HG02885 (cell line): ENCODE results near the gene LYL1.

Source experiments
- ATAC-seq: cut with Tn5 transposase; IDR thresholded peaks from one replicate; pipeline ENCODE4 v1.9.1; 2021; ENCODE audit warnings: mild to moderate bottlenecking; ENCODE audit not compliant: unreplicated experiment, poor library complexity

Gene LYL1

DNA sequence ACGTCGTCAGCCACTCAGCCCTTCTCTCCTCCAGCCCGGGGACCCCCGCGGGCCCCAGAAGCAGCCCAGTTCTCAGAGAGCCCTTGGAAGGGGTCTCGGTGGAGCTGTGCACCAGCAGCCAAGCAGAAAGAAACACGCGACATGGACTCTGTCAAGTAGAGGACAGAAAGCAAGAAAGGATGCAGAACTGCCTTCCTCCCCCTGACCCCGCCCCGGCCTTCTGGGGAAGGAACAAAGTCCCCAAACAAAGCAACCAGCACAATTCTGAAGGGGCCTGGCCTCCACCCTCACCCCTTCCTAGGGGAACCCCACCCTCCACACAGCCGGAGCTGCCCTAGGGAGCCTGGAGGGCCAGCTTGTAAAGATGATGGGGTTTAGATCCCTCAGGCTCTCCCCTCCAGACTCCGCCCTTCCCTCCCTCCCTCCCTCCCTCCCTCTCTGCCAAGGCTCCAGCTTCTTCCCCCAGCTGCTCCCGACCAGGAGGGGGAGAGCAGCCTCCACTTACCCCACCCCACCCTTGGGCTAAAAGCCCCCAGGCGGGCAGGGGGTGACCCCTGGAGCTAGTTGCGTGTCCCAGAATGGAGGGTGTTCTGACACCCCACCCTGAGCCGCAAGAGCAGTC lies 7.8 kb downstream of the LYL1 start:
- ATAC-seq: no peak

DNA sequence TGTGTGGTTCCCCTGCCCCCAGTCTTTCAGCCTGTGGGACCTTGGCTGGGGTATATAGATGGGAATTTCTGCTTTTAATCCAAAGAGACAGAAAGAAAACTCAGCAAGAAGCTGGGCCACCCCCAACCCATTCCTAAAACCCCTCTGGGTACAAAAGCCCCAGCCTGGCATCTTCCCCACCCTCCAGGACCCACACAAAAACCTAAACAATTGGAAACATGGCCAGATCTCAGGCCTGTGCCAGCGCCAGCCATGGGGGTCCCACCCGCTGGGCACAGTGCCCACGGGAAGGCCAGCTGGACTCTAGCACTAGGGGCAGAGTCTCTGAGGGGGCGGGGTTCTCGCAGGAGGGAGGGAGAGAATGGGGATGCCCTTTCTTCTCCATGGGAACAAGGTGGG lies 8.6 kb downstream of the LYL1 start:
- ATAC-seq: no peak

DNA sequence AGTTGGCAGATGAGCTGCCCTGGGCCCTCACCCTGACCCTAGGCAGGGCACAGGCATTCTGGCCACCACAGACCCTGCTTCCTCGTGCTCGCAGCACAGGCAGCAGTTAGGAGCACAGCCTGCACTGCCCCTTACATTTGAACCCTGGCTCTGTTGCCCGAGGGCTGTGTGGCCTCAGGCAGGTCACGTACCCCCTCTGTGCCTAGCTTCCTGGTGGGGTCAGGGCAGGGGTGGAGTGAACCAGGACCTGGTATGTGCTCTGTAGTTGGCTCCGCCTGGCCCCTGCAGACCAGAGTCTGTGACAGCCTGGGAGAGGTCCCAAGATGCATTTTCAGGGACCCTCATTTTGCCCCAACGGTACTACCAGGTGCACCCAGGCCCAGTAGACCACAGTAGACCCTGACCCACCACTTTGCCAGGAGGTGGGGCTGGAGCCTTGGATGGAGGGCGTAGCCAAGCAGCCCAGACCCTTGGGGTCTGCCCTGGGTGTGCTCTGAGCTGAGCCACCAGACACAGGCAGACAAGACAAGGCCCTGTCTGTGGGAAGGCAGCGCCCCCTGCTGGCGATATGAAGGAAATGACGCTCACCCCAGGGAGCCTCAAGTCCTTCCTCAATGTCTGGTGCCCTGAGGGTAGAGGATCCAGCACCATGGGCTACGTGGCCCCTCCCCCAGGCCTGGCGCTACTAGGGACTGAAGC lies 9.1 kb downstream of the LYL1 start:
- no peak for ATAC-seq

DNA sequence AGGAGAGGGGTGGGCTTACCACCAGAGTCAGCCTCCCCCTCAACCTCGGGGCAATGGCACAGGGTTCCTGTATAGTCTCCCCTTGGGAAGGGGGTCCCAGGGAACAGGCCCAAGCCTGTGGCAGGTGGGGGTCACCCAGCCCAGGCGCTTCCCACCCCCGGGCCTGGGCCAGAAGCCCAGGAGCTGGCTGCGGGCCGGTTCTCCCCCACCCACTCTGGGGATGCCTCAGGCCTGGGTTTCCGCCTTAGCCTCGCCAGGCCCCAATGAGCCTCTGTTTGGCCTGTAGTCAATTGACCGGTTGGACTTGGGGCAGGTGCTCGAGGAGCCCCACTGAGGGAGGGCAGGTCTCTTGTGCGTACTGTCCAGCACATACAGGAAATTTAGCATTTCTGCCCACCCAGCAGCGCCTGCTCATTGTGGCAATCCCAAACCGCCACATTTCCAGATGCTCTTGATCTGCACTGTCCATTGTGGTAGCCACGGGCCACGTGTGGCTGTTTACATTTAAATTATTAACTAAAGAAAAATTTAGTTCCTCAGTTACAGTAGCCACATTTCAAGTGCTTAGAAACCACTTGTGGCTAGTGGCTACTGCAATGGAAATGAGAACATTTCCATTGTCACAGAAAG lies 9.9 kb downstream of the LYL1 start:
- no peak for ATAC-seq

DNA sequence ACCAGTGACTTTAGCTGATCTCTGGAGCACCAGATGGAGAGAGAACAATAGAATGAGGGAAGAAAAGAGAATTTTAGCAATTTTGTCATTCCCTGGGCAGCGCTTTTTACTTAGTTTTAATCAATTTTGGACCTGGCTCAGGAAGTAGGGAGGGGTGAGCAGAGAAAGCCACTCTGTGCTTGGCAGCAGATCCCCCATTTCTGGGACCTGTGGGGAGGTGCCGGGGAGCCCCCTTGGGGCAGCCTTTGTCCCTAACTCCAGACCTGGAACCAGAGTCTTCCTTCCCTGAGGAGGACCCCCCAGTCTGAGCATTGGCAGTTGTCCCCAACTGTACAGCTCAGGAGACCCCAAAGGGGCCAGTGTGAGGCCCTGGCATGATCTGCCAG lies 10.5 kb downstream of the LYL1 start:
- ATAC-seq: no peak

DNA sequence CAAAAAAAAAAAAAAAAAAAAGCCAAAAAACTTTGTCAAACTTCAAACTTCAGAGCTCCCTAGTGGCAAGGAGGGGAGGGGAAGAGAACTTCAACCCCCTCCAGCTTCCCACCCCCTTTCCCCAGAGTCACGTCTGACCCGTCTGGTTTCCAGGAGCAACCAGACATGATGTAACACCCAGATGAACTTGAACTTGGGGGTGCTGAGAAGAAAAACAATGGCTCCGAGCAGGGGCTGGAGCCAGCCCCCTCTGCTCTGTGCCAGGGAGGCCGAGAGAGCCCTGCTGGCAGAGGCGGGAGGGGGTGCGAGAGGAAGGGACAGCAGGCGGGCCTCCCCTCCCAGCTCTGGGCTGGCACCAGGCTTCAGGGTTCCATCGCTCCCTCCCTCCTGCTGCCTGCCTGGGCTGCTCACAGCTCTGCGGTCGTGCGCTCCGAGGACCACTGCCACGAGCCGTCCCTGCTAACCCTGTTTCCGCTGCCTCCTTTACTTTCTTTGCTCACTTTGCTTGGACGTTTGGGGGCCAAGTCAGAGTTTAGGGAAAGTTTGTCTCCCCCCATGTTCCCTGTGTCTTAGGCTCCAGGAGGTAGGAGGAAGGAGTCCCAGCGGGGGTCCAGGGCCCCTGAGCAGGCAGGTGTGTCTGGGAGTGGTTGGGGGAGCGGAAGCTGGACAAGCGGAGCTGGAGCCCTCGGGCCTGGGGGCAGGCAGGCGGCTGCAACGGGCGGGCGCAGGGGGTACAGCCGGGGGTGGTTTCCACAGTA lies 11.1 kb downstream of the LYL1 start:
- ATAC-seq: no peak

DNA sequence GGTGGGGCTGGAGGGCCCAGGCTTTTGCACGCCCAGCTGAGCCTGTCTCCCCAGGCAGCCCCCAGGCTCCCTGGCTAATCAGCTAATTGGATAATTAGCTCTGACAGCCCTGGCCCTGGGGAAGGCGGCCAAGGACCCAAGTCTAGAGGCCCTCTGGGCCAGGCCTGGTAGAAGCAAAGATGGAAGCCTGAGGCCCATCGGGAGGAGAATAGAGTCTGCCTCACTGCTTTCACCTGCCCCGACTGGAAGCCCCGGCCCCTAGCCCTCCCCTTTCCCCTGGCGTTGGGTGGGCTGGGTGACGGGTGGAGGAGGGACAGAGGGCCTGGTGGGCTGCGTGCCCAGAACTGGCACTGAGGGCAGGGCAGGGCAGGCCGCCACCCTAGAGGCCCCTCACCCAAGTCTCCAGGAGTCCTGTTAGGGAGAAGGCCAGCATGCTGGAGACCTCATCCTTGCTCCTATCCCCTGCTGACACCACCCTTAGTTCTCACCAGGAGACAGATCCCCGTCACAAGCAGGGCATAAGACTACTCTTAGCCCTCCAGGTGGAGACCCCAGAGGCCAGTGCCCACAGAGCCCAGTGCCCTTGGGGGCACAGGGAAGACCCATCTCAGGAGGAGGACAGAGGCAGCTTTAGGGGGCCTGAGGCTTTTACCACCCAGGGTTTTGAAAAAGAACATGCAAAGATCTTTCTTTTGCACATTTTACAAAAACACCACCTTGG lies 12.0 kb downstream of the LYL1 start:
- ATAC-seq: no peak

DNA sequence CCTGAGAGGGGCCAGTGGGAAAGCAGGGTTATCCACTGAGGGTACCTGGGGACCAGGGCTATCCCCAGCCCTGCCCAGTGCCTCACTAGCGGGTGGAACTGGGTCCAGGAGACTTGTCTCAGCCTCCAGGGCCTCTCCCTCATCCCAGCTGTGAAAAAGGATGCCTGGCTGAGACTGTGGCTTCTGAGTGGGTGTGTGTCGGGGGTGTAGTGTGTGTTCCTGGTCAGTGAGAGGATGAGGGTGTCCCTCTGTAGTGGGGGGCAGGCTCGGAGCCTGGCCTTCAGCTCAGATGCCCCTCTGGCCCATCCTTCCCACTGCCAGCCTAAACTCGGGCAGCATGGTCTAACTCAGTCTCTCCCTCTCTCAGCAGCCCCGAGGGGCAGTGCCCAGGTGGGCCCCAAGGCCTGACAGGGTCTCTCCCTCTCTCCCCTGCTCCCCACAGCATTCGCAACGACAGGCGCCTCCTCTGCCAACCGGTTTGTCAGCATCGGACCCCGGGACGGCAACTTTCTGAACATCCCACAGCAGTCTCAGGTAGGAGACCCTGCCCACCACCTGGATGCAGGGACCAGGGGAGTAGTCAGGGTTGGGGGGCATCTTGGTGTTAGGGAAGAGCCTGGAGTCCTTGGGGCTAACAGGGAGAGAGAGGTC lies 12.7 kb downstream of the LYL1 start:
- ATAC-seq: no peak

DNA sequence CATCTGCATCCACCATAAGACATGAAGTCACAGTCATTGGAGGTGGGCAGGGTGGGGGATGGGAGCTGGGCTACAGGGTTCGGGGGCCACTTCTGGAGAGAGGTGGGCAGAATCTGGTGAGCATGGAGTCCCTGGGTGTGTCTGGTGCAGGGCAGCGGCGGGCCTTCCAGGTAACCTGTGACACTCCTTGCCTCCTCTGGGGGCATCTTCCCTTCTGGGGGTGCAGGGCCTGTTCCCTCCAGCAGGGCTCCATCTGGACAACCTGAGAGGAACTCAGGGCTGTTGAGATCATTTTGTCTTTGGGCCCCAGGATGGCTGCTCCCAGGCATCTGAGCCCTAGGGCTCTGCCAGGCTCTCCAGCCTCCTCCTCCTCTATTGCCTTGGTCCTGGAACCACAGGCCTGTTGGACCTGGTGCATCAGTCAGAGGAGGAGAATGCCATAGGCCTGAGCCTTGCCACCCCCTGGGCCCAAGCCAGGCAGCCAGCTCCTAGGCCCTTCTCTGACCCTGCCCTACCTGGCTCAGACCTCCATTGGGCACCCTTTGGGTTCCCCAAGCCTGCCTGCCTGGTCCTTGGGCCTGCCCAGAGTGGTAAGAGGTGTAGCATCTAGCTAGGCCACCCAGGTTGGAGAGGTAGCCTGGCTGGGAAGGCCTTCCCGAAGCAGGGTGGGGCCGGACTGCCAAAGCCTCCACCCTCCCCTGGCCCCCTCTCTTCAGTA lies 13.4 kb downstream of the LYL1 start:
- ATAC-seq: no peak

DNA sequence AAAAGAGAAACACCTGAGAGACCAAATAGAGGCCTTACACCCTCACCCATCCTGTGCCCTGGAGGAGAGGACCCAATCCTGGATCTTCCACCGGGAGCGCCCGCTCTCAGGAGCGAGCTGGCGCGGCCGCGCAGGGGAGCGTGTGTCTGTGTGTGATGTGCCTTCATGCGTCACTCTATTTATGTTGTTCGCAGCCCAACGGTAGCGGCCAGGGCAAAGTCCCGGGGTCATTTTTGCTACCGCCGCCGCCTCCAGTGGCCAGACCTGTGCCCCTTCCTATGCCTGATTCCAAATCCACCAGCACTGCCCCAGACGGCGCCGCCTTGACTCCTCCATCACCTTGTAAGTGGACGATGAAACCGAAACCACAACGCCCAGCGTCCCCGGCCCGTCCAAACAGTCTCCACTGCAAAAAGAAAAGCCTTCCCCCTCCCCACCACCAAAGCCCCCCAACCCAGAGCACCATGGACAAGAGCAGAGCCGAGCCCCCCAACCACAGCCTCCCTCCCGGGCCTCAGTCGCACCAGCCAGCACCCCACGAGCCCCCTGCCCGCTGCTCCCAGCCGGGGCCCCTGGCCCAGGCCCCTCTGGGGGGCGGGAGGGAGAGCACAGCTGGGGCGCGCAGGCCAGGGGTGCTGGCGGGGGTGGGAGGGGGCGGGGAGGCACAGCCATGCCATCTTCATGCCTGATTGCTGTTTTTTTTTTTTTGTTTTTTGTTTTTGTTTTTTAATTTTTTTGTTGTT lies 14.7 kb downstream of the LYL1 start:
- ATAC-seq: no peak

DNA sequence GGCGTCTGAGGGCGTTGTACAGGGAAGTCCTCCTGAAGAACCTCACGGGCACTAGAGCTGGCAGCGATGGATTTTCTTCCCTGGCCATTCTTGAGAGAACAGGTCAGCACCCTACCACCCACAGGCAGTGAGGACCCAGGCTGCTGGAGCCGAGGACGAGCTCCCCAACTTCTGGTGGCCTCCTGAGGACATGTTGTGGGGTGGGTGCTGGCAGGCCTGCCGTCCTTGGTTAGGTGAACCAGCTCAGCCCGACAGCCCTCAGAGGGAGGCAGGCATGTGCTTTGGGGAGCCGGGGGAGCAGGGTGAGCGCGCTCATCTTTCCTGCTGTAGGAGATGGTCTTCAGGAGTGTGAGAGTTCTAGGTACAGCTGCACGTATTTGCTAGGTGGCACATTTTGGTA lies 15.4 kb downstream of the LYL1 start:
- no peak for ATAC-seq

DNA sequence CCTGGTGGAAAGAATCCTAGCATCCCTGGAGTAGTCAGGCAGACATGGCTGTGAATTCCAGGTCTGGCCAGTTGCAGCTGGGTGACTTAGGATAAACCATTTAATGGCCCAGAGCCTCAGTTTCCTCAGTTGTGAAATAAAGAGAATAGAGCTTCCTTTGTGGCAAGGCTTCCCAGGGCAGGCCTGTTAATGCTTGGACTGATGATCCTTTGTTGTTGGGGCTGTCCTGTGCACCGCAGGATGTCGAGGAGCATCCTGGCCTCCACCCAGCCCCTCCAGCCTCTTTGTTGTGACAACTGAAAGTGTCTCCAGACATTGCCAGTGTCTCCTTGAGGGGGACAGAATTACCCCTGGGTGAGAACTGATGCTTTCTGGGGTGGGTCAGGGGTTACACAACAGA lies 16.3 kb downstream of the LYL1 start:
- ATAC-seq: no peak

DNA sequence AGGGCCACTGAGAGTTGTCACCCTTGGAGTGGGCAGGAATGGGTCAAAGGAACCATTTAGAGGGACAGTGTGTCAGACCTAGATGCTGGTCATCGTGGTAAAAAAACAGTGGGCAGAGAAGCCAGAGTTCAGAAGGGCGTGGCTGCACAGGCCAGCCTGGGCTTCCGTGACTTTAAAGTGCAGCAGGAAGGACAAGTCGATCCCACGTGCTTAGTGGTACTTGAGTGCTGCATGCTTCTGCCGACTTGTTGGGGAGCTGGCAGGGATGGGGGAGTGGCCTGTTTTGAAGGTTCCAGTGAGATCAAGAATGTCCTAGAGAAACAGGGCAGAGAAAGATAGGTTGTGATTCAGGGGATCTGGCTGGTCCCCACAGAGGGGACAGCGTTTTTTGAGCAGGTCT lies 17.0 kb downstream of the LYL1 start:
- ATAC-seq: no peak

DNA sequence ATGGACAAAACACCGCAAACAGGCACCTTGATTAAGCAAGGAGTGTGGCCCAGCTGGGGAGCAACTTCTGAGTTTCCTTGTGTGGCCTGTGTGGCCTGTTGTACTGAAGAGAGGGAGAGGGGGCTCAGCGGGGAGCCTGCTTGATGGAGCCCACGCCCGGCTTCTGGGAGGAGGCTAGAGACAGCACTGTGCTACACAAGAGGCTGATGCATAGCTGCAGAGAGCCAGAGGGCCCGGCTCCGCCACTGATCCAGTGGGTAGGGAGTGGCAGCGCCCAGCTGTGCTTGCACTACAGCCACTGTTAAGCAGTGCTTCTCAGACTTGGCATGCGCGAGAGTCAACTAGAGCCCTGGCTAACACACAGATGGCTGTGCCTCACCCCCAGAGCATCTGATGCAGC lies 19.0 kb downstream of the LYL1 start:
- ATAC-seq: no peak

DNA sequence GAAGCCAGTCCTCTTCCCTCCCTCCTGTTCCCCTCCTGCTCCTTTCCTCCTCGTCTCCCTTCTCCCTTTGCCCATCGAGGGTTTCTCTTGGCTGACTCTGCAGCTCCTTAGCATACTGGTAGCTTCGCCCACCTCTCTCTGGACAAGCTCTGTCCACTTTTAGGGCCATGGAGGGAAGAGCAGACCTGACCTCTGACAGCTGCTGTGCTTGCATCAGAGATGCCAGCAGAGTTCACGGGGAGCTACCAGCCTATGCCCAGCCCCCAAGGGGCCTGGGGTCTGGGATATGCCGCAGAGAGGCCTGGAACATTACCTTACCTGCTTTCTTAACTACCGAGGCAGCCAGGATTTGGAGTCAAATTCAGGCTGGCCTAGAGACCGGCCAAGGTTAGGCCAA lies 19.7 kb downstream of the LYL1 start:
- no peak for ATAC-seq

DNA sequence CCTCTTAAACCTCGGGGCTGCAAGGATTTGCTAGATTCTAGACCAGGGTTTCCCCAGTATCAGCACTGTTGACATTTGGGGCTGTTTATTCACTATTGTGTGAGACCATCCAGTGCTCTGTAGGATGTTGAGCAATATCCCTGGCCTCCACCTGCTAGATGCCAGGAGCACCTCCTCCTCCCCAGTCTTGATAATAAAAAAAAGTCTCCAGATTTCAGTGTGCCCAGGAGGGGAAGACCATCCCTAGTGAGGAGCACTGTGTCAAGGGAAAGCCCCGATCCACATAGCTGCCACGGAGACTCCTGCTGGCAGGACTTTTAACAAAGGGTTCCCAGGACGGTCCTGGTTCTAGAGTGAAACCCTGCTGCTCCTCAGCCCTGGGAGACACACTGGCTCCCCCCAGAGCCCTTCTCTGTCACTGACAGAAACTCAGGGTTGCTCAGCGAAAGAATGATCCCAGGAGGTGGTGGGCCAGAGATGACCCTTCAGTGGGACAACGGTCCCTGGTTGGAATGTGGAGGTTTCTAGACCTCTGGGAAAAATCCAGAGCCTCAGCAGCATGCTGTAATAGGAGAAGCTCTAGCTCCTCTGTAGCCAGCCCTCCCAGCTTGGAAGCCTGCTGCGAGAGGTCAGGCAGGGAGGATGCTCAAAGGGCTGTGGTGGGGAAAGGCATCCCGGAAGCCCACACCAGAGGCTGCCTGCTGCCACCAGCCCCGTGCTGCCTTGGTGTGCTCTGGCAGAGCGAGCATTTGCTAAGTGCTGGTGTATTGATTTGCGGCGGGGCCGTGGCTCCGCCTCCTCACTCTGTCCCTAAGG lies 20.3 kb downstream of the LYL1 start:
- ATAC-seq: no peak

DNA sequence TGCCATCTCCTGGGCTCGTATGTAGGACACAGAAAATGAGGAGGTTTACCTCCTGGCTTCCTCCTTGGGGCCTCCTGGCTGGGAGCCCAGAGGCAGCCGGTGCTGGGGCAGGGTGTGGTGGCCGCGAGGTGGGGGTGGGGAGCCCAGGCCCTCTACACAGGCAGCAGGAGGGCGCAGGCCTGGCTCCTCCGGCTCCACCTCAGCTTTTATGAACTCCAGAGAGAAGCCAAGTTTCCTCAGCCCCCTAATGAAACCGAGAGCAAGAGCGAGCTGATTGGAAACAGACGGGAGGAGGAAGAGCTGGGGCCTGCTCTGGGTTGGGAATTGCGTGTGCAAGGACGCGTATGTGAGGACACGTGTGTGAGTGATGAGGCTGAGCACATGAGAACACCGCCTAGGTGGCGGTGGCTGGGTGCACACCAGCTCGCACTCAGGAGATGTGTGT lies 23.1 kb downstream of the LYL1 start:
- ATAC-seq: no peak
